SK-N-SH (cell line): ENCODE results near the gene BOD1. TPM values are rescaled to one million over a fixed set of nuclear protein-coding genes. Genes with fewer than 3 reads are reported as not detected.

Experiments
- CTCF ChIA-PET: fragments of 300-600, 350-600 bp; formaldehyde crosslinking; extraction: SDS; loops from one replicate; lab custom pipeline; 2021; lab: Yijun Ruan, JAX
- POLR2A ChIA-PET: fragments of 350-600 bp; sonication (Branson Sonifier 250); formaldehyde crosslinking; extraction: SDS; loops from one replicate; lab custom pipeline; 2020; ENCODE audit warnings: antibody characterized with exemption, inconsistent platforms; lab: Yijun Ruan, JAX
- DNase-seq: peaks from one replicate; pipeline ENCODE4 v3.0.0; 2012
- H2AFZ ChIP-seq: fragments of 200-600 bp; sonication (generic); 2 replicates; pipeline ENCODE4 v1.8.1; 2016; ENCODE audit warnings: antibody characterized with exemption, mild to moderate bottlenecking, low read depth
- H3F3A ChIP-seq: fragments of 200-600 bp; sonication (generic); replicated peaks from 2 replicates; pipeline ENCODE3; 2016; ENCODE audit warnings: antibody characterized with exemption, mild to moderate bottlenecking; ENCODE audit not compliant: insufficient read depth
- H3K27ac ChIP-seq, 2 experiments: fragments of 200-500 bp in 1 of 2; fragments of 200-600 bp in 1 of 2; sonication (Bioruptor generic) in 1 of 2; sonication (generic), shearing (Covaris generic) in 1 of 2; 2 replicates each; pipeline versions ENCODE4 v1.5.1 to v1.6.1; 2014 to 2016; ENCODE audit warnings: low read depth in 2 of 2, inconsistent platforms in 1 of 2, low read length in 1 of 2, mild to moderate bottlenecking in 1 of 2, mixed read lengths in 1 of 2
- H3K27me3 ChIP-seq: fragments of 200-600 bp; sonication (generic), shearing (Covaris generic); 2 replicates; pipeline ENCODE4 v1.6.1; 2016; ENCODE audit warnings: mixed run types; ENCODE audit not compliant: insufficient read depth
- H3K36me3 ChIP-seq, 2 experiments: fragments of 200-500 bp in 1 of 2; fragments of 200-600 bp in 1 of 2; sonication (Bioruptor generic) in 1 of 2; sonication (generic) in 1 of 2; replicated peaks in 1 of 2; 2 replicates each; pipeline versions ENCODE3 to v1.5.1; 2014 to 2016; ENCODE audit warnings: low read length in 1 of 2, mild to moderate bottlenecking in 1 of 2; ENCODE audit not compliant: insufficient read depth in 2 of 2, control insufficient read depth in 1 of 2
- H3K4me1 ChIP-seq, 2 experiments: fragments of 200-500 bp in 1 of 2; fragments of 200-600 bp in 1 of 2; sonication (Bioruptor generic) in 1 of 2; sonication (generic), shearing (Covaris generic) in 1 of 2; 2 replicates each; pipeline versions ENCODE4 v1.5.1 to v1.6.1; 2014 to 2016; ENCODE audit warnings: low read depth in 1 of 2, low read length in 1 of 2, mixed run types in 1 of 2; ENCODE audit not compliant: insufficient read depth in 2 of 2, control insufficient read depth in 1 of 2
- H3K4me2 ChIP-seq: fragments of 200-600 bp; sonication (generic), shearing (Covaris generic); 2 replicates; pipeline ENCODE4 v1.6.1; 2017; ENCODE audit warnings: mixed run types
- H3K4me3 ChIP-seq, 2 experiments: fragments of 200-500 bp in 1 of 2; fragments of 200-600 bp in 1 of 2; sonication (Bioruptor generic) in 1 of 2; sonication (generic), shearing (Covaris generic) in 1 of 2; 2 replicates each; pipeline versions ENCODE4 v1.5.1 to v1.8.1; 2014 to 2016; ENCODE audit warnings: low read depth in 2 of 2, inconsistent platforms in 1 of 2, low read length in 1 of 2, mild to moderate bottlenecking in 1 of 2, mixed read lengths in 1 of 2, moderate library complexity in 1 of 2
- H3K79me2 ChIP-seq: fragments of 200-600 bp; sonication (generic); 2 replicates; pipeline ENCODE4 v1.8.1; 2017; ENCODE audit warnings: mild to moderate bottlenecking; ENCODE audit not compliant: insufficient read depth
- H3K9ac ChIP-seq: fragments of 200-600 bp; sonication (generic); 2 replicates; pipeline ENCODE4 v1.6.1; 2017; ENCODE audit warnings: mixed run types
- H3K9me2 ChIP-seq: fragments of 200-600 bp; sonication (generic); 2 replicates; pipeline ENCODE4 v1.6.1; 2017; ENCODE audit warnings: mixed run types
- H3K9me3 ChIP-seq: fragments of 200-600 bp; sonication (generic); 2 replicates; pipeline ENCODE4 v1.6.1; 2017; ENCODE audit warnings: mixed run types, mild to moderate bottlenecking, moderate library complexity
- H4K20me1 ChIP-seq: fragments of 200-600 bp; sonication (generic); 2 replicates; pipeline ENCODE4 v1.6.1; 2017; ENCODE audit warnings: mild to moderate bottlenecking, mixed run types; ENCODE audit not compliant: insufficient read depth
- CHD2 ChIP-seq: fragments of 150-350 bp; IDR thresholded peaks from 2 replicates; pipeline ENCODE4 v1.6.1; 2018; ENCODE audit warnings: low read length; ENCODE audit not compliant: partially characterized antibody
- CTCF ChIP-seq: fragments of 200-600 bp; sonication (generic); IDR thresholded peaks from 2 replicates; pipeline ENCODE4 v1.6.1; 2017; ENCODE audit warnings: antibody characterized with exemption, mild to moderate bottlenecking, moderate library complexity
- EZH2phosphoT487 ChIP-seq: fragments of 200-600 bp; sonication (generic); IDR thresholded peaks from 2 replicates; pipeline ENCODE4 v1.6.1; 2017; ENCODE audit warnings: low read depth, mixed run types, mild to moderate bottlenecking, antibody characterized with exemption, moderate library complexity, borderline replicate concordance
- FOXM1 ChIP-seq: IDR thresholded peaks from 2 replicates; pipeline ENCODE4 v1.4.0; 2012; ENCODE audit warnings: low read depth, mild to moderate bottlenecking
- GABPA ChIP-seq: IDR thresholded peaks from 2 replicates; pipeline ENCODE4 v1.4.0; 2012; ENCODE audit warnings: low read depth, mild to moderate bottlenecking
- GATA2 ChIP-seq: sonication (generic); formaldehyde crosslinking; IDR thresholded peaks from 2 replicates; pipeline ENCODE4 v1.5.0; 2020; ENCODE audit warnings: mild to moderate bottlenecking, missing genetic modification reagents
- JUND ChIP-seq: IDR thresholded peaks from 2 replicates; pipeline ENCODE4 v1.4.0; 2012
- NFIC ChIP-seq: IDR thresholded peaks from 2 replicates; pipeline ENCODE4 v1.4.0; 2012; ENCODE audit warnings: borderline replicate concordance
- NRF1 ChIP-seq: IDR thresholded peaks from 2 replicates; pipeline ENCODE4 v1.6.1; 2012; ENCODE audit warnings: low read depth, mild to moderate bottlenecking, low read length
- RAD21 ChIP-seq: IDR thresholded peaks from 2 replicates; pipeline ENCODE4 v1.6.1; 2012; ENCODE audit warnings: mild to moderate bottlenecking, low read length
- RFX5 ChIP-seq: IDR thresholded peaks from 2 replicates; pipeline ENCODE4 v1.6.1; 2012; ENCODE audit warnings: mild to moderate bottlenecking, improper control_type of control experiment, low read length
- SMC3 ChIP-seq: IDR thresholded peaks from 2 replicates; pipeline ENCODE4 v1.6.1; 2012; ENCODE audit warnings: low read depth, low read length, improper control_type of control experiment
- YY1 ChIP-seq: IDR thresholded peaks from 2 replicates; pipeline ENCODE4 v1.4.0; 2012; ENCODE audit warnings: low read depth, mild to moderate bottlenecking
- WGBS: methylation state at CpG from one replicate; pipeline ENCODE4 v1.1.6; 2017; ENCODE audit warnings: low lambda C conversion rate; 5-methylcytosine and 5-hydroxymethylcytosine counted together
- polyA plus RNA-seq, 3 experiments: library from polyadenylated mRNA; depleted of rRNA; stranded (reverse); fragments of >200 nt; gene quantifications; 2 replicates each; pipeline ENCODE4 v1.2.3, GENCODE V29; 2012
- TF ChIP-seq, protein P1 (sequence below): IDR thresholded peaks from 2 replicates; pipeline ENCODE4 v1.4.0; 2012; ENCODE audit warnings: low read depth, borderline replicate concordance
- TF ChIP-seq, protein P2 (sequence below): IDR thresholded peaks from 2 replicates; pipeline ENCODE4 v1.4.0; 2012; ENCODE audit warnings: low read depth

Gene BOD1
- polyA plus RNA-seq, 1 of the 3 experiments (the other 2 are of a cell fraction): 45.3 TPM

DNA sequence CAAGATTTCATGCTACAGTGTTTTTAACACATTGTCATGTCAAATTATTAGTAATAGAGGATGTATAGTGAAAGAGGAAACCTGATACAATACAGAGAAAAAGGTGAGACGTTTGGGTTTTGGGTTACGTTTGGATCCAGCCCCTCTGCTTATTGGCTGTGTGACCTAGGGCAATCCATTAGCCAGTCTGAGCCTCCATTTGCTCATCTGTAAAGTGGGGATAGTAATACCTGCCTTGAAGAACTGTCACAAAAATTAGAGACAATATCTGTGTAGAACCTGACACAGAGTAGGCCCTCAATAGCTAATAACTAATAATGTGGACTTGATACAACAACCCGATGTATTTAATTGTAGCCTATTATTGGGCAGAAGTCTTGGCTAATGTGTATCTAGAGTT lies 4.3 kb upstream of the BOD1 start:
- CTCF ChIA-PET: interaction anchor here (0.6 to 14.1 kb wide), 3 partner anchors 305 to 692 kb away, joined by 3 to 162 read pairs (median 11); no protein-coding TSS in a partner anchor
- DNase-seq: no peak

DNA sequence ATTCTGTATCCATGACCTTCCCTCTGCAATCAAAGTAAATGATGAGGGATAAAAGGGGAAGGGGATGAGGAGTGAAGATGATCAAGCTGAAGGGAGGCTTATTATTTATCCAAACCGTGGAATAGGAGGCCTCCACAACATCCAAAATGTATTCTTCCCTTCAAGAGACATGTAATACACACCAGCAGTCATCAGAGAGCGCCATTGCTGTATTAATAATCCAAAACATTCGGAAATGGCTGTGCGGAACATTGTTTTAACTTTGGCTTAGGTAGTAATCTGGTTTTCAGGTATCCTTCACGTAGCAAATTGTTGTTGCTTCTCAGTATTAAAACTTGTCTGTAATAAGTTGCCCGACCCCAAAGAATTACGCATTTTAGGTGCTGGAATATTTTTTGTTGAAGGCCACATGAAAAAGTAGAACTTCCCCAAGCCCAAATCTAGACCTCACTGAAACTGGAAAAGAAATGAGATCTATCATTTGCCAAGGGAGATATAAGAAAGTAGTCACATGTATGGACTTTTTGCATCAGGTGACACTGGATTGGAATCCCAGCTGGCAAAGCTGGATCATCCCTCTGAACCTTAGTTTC lies 2.6 kb upstream of the BOD1 start:
- no peak overlapping the region; a peak in 1 of 4 replicates for H3K4me3 ChIP-seq

More for the DNA sequence above, 4.3 kb upstream of the BOD1 start:
- Histone ChIP-seq H4K20me1 (peaks cover under 1% of the 10 kb centered on the region), H3F3A (no peaks in the 10 kb centered on the region), H3K4me1 (peaks cover 5% of the 10 kb centered on the region in 2 experiments; a peak in 2 of 4 replicates), H3K9me3 (no peaks in the 10 kb centered on the region), H3K36me3 (no peaks in the 10 kb centered on the region), H3K4me2 (no peak overlapping the region), H3K9ac (no peak overlapping the region), H3K27ac (no peak overlapping the region), H3K9me2 (no peaks in the 10 kb centered on the region), H3K79me2 (peaks cover 5% of the 10 kb centered on the region; the same call in 1 of the 2 replicates), H3K4me3 (no peak overlapping the region), H2AFZ (no peak overlapping the region)
- POLR2A ChIA-PET: no interaction called here
- WGBS: 67% methylated on average over 3 of the region's 3 CpGs
- TF ChIP-seq, protein P1, sequence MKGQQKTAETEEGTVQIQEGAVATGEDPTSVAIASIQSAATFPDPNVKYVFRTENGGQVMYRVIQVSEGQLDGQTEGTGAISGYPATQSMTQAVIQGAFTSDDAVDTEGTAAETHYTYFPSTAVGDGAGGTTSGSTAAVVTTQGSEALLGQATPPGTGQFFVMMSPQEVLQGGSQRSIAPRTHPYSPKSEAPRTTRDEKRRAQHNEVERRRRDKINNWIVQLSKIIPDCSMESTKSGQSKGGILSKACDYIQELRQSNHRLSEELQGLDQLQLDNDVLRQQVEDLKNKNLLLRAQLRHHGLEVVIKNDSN: no peak
- TF ChIP-seq EZH2phosphoT487: no peak
- TF ChIP-seq JUND: no peak
- no peak for TF ChIP-seq FOXM1
- TF ChIP-seq YY1: no peak
- no peak for TF ChIP-seq SMC3
- TF ChIP-seq, protein P2, sequence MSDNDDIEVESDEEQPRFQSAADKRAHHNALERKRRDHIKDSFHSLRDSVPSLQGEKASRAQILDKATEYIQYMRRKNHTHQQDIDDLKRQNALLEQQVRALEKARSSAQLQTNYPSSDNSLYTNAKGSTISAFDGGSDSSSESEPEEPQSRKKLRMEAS: no peak
- TF ChIP-seq NRF1: no peak
- no peak for TF ChIP-seq CHD2
- TF ChIP-seq GABPA: no peak
- no peak for TF ChIP-seq RAD21
- TF ChIP-seq RFX5: no peak
- TF ChIP-seq, all 33 proteins: peak for 0
- no peaks in the 10 kb centered on the region for H3K27me3 ChIP-seq

More for the DNA sequence above, 2.6 kb upstream of the BOD1 start:
- peaks cover 5 to 6% of the 10 kb centered on the region in 2 experiments for H3K36me3 ChIP-seq
- H4K20me1 ChIP-seq: peaks cover 18% of the 10 kb centered on the region
- H3K9me3 ChIP-seq: no peaks in the 10 kb centered on the region
- no peaks in the 10 kb centered on the region for H3K9me2 ChIP-seq
- no peaks in the 10 kb centered on the region for H3F3A ChIP-seq
- H3K4me1 ChIP-seq: peaks cover 13 to 16% of the 10 kb centered on the region in 2 experiments; a peak in 3 of 4 replicates
- TF ChIP-seq FOXM1 (no peak), GATA2 (CRISPR knock-in tag) (no peak), RAD21 (peak; percentile 99), CTCF (peak; percentile 85), SMC3 (peak; percentile 96), NFIC (no peak)
- peak; percentile 68 for DNase-seq
- H3K4me2 ChIP-seq: no peak overlapping the region
- no peak overlapping the region for H2AFZ ChIP-seq
- H3K9ac ChIP-seq: no peak overlapping the region
- POLR2A ChIA-PET: no interaction called here
- WGBS: 9% methylated on average over 7 of the region's 7 CpGs
- peaks cover 23% of the 10 kb centered on the region for H3K79me2 ChIP-seq
- no peak overlapping the region for H3K27ac ChIP-seq
- CTCF ChIA-PET: interaction anchor here (0.6 to 14.1 kb wide), 25 partner anchors 10 to 698 kb away, joined by 3 to 162 read pairs (median 5); partner anchors contain the start of gene NSG2
- no peaks in the 10 kb centered on the region for H3K27me3 ChIP-seq
